ENCODE measurements around the gene ARHGAP22.

The ARHGAP22 gene

DNA sequence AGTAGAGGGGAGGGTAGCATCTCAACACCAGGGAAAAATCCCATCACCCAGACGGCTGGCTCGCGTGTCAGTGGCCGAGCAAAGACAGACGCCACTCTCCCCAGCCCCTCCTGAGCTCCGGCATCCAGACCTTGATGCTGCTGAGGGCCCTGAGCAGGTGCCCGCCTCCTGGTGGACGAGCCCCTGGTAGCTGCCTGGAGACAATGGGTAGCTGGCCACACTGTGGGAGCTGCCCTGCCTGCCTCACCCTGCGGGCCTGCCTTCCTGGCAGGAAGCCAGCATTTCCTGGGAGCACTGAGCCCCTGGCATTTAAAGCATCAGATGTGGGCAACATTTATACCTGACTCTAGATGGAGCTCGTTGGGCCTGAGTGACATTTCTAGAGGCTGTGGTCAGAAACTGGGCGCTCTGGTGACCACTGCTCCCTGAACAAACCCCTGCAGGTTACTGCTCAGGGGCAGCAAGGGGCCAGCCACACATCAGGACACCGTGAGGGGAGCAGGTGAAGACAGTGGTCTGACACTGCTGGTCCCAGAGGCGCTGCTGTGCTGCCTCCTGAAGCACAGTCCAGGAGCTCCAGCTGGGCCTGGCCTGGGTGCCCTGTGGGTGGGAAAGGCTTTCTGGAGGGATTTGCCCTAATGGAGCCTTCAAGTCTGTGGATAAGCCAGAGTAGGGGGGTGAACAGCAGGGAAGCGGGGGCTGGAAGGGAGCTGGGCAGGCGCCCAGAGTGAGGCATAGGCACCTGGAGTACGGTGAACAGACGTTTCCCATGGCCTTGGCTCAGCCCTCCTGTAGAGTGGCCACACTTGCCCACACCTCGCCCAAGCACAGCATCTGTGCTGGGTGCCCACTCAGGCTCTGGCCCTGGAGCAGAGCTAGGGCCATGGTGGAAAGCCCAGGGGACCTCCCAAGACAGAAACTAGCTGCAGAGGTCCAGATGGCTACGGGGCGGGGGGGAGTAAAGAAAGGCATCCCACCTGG lies 159.7 kb downstream of the ARHGAP22 start:
- no peak for TF ChIP-seq GATA3 (IDR thresholded peaks at IDR 0.05; ENCODE audit: low read depth, low read length)
- TF ChIP-seq GATA2 (IDR thresholded peaks at IDR 0.05; ENCODE audit: low read depth, low read length), result no peak

DNA sequence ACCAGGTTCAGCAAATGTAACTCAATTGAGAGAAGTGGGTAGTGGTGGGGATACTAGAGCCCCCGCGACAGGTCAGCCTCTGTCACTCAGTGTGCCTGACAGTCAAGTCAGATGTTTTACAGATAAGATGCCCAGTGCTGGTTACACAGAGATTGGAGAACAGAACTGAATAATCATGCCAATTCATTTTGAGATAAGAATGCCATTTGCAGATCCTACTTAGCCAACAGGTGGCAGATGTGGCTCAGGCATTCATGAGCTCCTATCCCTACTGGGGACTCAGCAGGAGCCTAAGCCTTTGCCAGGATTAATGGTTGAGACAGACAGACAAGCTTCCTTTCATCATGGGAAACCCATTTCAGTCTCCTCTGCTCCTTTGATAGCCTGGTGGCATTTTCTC lies 160.6 kb downstream of the ARHGAP22 start:
- no peak; the same call in 1 of the 2 replicates for TF ChIP-seq GATA3 (IDR thresholded peaks at IDR 0.05; ENCODE audit: low read depth, low read length)
- TF ChIP-seq GATA2 (IDR thresholded peaks at IDR 0.05; ENCODE audit: low read depth, low read length), result peak; percentile 91

DNA sequence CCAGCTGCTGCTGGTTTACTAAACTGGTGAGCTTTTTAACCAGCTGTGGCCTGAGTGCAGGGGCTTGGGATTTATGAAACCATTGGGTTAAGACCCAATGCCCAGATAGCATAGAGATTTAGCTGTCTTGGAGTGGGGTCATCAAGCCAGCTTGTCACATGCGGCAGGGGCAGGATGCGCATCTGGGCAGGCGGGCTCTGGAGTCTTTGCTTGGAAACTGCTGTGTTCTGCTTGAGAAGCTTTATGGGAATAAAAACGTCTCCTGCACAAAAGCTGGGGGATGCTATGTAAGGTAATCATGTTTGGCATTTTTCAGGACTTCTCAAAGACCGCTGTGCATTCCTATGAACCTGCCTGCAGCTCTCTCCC lies 162.1 kb downstream of the ARHGAP22 start:
- TF ChIP-seq GATA2 (IDR thresholded peaks at IDR 0.05; ENCODE audit: low read depth, low read length), result no peak
- TF ChIP-seq GATA3 (IDR thresholded peaks at IDR 0.05; ENCODE audit: low read depth, low read length), result no peak

DNA sequence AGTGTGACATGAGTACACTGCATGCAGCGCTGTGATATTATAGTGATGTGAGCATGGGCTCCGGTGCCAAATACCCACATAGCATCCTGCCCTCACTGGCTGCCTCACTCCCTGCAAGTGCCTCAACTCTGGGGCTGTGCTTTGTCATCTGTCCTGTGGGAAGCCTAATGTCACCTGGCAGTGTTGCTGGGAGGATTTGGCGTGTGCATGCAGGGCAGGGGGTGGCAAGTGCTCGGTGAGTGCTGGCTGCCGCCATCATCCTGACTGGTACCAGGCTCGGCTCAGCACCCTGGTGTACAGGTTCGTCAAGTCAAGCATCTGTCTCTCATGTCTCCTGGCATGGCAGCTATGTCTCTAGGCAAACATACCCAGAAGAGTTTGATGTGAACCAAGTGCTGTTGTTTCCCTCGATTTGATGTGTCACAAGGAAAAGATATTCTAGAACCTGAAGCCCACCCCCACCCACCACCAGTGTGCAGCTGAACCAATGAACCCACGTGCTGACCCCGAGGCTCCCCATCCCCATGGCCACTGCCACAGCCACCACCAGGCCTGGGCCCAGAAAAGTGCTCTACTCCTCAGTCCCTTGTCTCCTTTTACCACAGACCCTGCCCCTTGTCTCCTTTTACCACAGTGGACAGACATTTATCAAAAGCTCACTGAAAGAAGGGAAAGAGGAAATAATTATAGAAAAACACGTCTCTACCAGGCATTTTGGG lies 162.6 kb downstream of the ARHGAP22 start:
- TF ChIP-seq GATA2 (IDR thresholded peaks at IDR 0.05; ENCODE audit: low read depth, low read length) (no peak), GATA3 (IDR thresholded peaks at IDR 0.05; ENCODE audit: low read depth, low read length) (no peak)

DNA sequence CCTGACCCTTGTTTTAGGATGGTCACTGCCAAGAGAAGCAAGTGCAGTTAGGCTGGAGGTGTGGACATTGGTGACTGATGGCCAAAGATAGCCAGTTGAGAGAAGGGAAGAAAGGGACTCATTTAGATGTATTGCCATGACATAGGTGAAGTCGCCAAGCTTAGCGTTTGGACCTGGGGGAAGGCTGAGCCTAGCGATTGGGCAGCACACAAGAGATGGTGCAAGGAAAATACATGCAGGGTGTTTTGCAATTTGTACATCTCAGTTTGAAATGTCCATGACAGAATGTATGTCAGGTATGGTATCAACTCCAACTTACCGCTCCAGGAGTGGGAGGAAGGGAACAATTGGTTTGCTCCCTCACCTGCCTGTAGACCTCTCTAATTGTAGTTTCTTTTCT lies 164.1 kb downstream of the ARHGAP22 start:
- TF ChIP-seq GATA3 (IDR thresholded peaks at IDR 0.05; ENCODE audit: low read depth, low read length), result no peak
- no peak for TF ChIP-seq GATA2 (IDR thresholded peaks at IDR 0.05; ENCODE audit: low read depth, low read length)

DNA sequence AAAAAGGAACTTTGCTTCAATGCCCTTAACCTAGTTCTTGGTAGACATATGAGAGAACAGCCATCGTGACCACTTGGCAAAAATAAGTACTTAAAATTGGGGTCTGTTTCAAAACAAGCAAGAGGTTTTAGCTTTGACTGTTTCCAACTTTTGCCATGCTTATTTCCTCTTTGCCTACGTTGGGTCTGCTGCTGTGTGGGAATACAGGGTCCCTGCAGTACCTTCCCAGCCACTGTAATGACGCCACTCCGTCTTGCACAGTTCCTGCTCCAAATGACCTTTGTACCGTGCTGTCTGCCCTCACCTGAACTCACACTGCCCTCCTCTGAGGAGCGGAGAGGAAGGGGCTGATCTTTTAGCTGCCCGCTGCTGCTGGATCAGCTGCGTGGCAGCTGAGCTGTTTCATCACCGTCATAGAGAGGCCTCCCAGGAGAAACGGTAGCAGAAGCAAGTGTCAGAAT lies 165.3 kb downstream of the ARHGAP22 start:
- TF ChIP-seq GATA2 (IDR thresholded peaks at IDR 0.05; ENCODE audit: low read depth, low read length) (no peak), GATA3 (IDR thresholded peaks at IDR 0.05; ENCODE audit: low read depth, low read length) (no peak)

DNA sequence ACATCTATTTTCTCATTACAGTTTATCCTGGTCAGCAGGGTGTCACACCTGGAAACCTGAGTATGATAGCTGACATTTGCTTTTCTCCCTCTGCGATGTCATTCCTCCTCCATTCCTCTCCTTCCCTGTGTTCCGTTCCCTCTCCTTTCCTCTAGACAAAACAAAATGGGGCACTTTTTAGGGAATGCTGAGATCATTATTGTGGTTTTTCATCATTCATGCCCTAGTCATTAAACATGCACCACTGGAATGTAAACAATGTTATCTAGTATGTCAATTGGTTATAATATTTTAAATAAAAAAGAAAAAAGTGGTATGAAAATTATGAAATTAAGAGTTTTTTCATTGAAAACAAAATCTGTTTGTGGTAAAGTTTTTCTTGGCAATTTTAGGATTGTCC lies 165.8 kb downstream of the ARHGAP22 start:
- TF ChIP-seq GATA3 (IDR thresholded peaks at IDR 0.05; ENCODE audit: low read depth, low read length), result no peak
- TF ChIP-seq GATA2 (IDR thresholded peaks at IDR 0.05; ENCODE audit: low read depth, low read length), result no peak

DNA sequence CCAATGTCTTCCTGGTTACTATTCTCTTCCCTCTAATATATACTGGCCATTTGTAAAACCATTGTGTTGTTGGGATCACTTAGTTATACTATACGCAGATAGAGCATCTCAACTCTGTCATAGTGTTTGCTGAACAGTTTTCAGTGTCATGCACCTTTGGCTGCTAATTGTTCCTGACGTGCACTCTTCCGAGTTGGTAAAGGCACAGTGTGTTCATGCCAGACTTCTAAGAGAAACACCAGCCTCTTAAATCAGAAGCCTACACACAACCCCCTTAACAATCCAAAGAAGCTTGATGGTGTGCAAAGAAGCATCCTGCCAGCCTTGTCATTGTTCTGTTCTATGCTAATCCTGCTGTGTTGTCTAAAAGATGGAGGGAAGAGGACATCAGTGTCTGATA lies 167.3 kb downstream of the ARHGAP22 start:
- TF ChIP-seq GATA2 (IDR thresholded peaks at IDR 0.05; ENCODE audit: low read depth, low read length) (no peak), GATA3 (IDR thresholded peaks at IDR 0.05; ENCODE audit: low read depth, low read length) (no peak)

DNA sequence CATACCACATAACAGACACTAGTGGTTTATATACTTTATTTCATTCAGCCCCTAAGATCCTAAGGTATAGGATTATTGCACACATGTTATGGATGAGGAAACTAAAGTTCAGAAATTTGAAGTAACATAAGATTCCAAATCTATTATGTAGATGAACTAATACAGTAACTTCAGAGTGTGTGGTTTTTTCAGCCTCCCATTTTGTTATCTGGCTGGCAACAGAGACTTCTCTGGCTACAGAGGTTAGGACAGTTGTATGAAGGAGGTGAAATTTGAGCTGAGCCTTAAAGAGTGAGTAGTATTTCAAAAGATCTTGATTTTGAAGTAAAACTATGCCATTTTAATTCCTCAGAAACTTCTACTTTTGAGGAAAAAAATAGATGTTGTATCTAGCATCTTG lies 173.0 kb downstream of the ARHGAP22 start:
- TF ChIP-seq GATA2 (IDR thresholded peaks at IDR 0.05; ENCODE audit: low read depth, low read length), result no peak
- TF ChIP-seq GATA3 (IDR thresholded peaks at IDR 0.05; ENCODE audit: low read depth, low read length), result no peak

DNA sequence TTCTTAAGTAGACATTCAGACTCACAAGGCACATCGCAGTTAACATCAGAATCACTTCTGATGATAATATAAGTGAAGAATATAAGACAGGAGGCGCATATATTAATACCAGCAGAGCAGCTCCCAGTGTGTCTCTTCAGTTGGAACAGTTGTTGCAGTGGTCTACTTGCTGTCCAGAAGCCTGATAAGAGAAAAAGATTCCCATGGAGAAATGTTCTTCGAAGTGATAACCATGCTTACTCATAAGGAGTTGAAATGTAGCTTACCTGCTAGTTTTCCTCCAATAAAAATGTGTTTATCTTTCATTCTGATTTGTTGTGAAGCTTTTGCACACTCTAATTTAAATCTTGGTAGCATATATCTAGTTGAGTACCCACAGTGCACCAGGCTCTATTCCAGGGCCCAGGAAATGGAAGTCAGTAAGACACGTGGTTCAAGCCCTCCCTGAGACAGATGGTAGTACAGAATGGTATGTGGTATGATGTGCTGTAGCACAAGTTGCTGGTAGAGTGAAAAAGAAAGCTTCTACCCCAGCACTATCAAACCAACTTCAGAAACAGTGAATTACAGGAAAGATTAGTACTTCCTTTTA lies 174.4 kb downstream of the ARHGAP22 start:
- TF ChIP-seq GATA3 (IDR thresholded peaks at IDR 0.05; ENCODE audit: low read depth, low read length), result no peak
- no peak for TF ChIP-seq GATA2 (IDR thresholded peaks at IDR 0.05; ENCODE audit: low read depth, low read length)

DNA sequence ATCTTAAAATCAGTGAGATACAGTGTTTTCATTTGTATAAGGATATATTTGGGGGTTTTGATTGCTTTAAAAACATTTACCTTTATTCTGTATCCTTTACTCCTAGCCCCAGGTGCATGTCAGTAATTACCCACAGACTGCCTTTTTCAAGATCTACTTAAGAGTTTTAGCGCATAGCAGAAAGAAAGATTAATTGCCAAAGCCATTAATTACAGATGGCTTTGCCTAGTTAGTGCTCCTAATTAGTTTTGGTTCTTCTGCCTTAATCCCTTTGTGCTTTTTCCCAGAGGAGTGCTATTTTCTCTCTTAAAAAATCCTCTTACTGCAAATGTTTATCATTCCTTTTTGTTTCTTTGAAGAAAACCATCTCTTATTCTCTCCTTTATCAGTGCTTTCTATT lies 175.6 kb downstream of the ARHGAP22 start:
- no peak for TF ChIP-seq GATA2 (IDR thresholded peaks at IDR 0.05; ENCODE audit: low read depth, low read length)
- no peak for TF ChIP-seq GATA3 (IDR thresholded peaks at IDR 0.05; ENCODE audit: low read depth, low read length)

DNA sequence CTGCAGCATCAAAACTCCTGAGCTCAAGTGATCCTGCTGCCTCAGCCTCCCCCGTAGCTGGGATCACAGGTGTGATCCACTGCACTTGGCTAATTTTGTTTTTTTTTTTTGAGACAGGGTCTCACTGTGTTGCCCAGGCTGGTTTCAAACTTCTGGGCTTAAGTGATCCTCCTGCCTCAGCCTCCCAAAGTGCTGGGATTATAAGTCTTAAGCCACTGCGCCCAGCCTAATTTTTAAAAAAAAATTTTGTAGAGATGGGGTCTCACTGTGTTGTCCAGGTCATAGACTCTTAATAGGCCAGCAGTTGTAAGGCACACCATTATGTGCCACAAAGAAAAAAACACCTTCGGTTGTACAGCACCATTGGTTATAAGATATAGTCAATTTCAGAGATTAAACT lies 176.0 kb downstream of the ARHGAP22 start:
- TF ChIP-seq GATA3 (IDR thresholded peaks at IDR 0.05; ENCODE audit: low read depth, low read length), result no peak
- TF ChIP-seq GATA2 (IDR thresholded peaks at IDR 0.05; ENCODE audit: low read depth, low read length), result no peak

DNA sequence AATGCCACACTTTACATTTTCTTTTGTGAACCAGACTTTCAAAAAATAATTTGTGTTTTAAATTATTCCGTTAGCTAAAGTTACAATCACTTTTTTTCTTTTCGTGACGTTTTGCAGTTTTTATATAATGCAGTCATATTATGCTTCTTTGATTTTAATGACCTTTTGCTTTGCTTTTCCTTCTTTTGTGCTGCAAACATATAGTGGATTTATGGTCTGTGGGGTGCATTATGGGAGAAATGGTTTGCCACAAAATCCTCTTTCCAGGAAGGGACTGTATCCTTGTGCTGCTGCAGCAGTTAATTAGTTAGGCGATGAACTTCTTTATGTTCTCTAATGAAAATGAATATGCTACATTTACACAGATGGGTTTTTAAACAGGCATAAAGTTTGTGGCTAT lies 181.0 kb downstream of the ARHGAP22 start:
- TF ChIP-seq GATA2 (IDR thresholded peaks at IDR 0.05; ENCODE audit: low read depth, low read length) (no peak), GATA3 (IDR thresholded peaks at IDR 0.05; ENCODE audit: low read depth, low read length) (no peak)

DNA sequence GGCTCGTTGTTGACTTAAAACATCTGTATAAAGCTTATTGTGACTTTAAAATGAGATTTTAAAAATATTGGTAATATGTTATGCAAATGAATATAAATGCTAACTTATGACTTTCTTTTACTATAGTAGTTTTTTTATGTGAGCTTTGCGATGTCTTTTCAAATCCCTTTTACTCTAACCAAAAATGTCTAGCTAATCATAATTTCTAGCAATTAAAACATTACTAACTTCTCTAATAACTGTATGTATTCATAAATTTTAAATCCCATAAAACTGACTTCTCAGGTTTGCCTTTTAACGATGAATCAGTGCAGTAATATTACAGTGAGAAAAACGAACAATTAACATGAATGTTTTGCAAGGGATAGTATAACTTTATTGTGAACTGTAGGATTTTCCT lies 185.2 kb downstream of the ARHGAP22 start:
- TF ChIP-seq GATA2 (IDR thresholded peaks at IDR 0.05; ENCODE audit: low read depth, low read length) (no peak), GATA3 (IDR thresholded peaks at IDR 0.05; ENCODE audit: low read depth, low read length) (no peak)
